Heart right ventricle (tissue), 16 donors: Measurements from ENCODE around the gene IBA57. TPM values are rescaled to one million over a fixed set of nuclear protein-coding genes. Genes with fewer than 3 reads are reported as not detected.

Experiments used
- ATAC-seq, 8 donors: fragments of 200-7000 bp; cut with Tn5 transposase; one replicate each; pipeline ENCODE4 v1.9.1; 2020; ENCODE audit warnings: mild to moderate bottlenecking in 8 of 8, moderate library complexity in 8 of 8, moderate number of reproducible peaks in 1 of 8
- DNase-seq, 2 donors: peaks; one replicate each; pipeline ENCODE4 v3.0.0-alpha.2; 2020
- H3K27ac ChIP-seq, 10 donors: fragments of 200-600 bp; sonication (generic) in 2 of 10; one replicate each; pipeline versions ENCODE4 v1.5.0 to v1.8.0; 2020 to 2022; ENCODE audit warnings: mild to moderate bottlenecking in 3 of 10
- H3K27me3 ChIP-seq, 7 donors: fragments of 200-600 bp; one replicate each; pipeline ENCODE4 v1.8.0; 2021 to 2022; ENCODE audit warnings: mild to moderate bottlenecking in 2 of 7
- H3K36me3 ChIP-seq, 9 donors: fragments of 200-600 bp; sonication (generic) in 1 of 9; one replicate each; pipeline versions ENCODE4 v1.5.0 to v1.8.0; 2020 to 2022; ENCODE audit warnings: mild to moderate bottlenecking in 2 of 9
- H3K4me1 ChIP-seq, 9 donors: fragments of 200-600 bp; sonication (generic) in 1 of 9; one replicate each; pipeline versions ENCODE4 v1.5.0 to v1.8.0; 2020 to 2022; ENCODE audit warnings: mild to moderate bottlenecking in 4 of 9
- H3K4me3 ChIP-seq, 10 donors: fragments of 200-600 bp; sonication (generic) in 2 of 10; one replicate each; pipeline versions ENCODE4 v1.5.0 to v1.8.0; 2020 to 2022; ENCODE audit warnings: mild to moderate bottlenecking in 7 of 10, moderate library complexity in 2 of 10
- H3K9me3 ChIP-seq, 11 donors: fragments of 200-600 bp in 10 of 11; sonication (generic) in 2 of 11; one replicate each; pipeline versions ENCODE4 v1.5.0 to v1.8.0; 2013 to 2022; ENCODE audit warnings: mild to moderate bottlenecking in 2 of 11, control low read depth in 1 of 11, moderate library complexity in 1 of 11
- WGBS, 2 donors: extraction: QIAGEN DNeasy Blood & Tissue Kit; methylation state at CpG; one replicate each; pipeline ENCODE4 v1.1.7; 2013; ENCODE audit warnings: inconsistent platforms in 1 of 2; 5-methylcytosine and 5-hydroxymethylcytosine counted together
- intact Hi-C, 10 donors: fragments of 100-400 bp; cut with DNase I; formaldehyde crosslinking; loops; one replicate each; pipeline versions ENCODE4 v1.11.1 to v1.14.2; 2022
- polyA plus RNA-seq, 2 donors: library from polyadenylated mRNA; stranded (reverse); fragments of 200-250 nt; gene quantifications; one replicate each; pipeline ENCODE4 v1.2.3, GENCODE V29; 2013
- total RNA-seq, 10 donors: library from RNA; stranded (reverse); fragmentation: NEBNext Ultra II Directional in 3 of 10; extraction: Animal tissue kit (Norgen Biotek cat#: 25700) in 3 of 10; gene quantifications; one replicate each; pipeline versions ENCODE4 v1.2.1 to v1.2.4, GENCODE V29; 2021 to 2023
- TF ChIP-seq, protein P1 (sequence below), 9 donors: fragments of 200-600 bp; sonication (generic) in 2 of 9; IDR thresholded peaks; one replicate each; pipeline versions ENCODE4 v1.5.0 to v1.8.0; 2021 to 2022; ENCODE audit warnings: antibody characterized with exemption in 9 of 9, mild to moderate bottlenecking in 5 of 9, moderate library complexity in 1 of 9
- donor health status: Arrhythmogenic right ventricular cardiomyopathy.
- donor health status: ischemic (EF 13 %, LVEDD 7.1; RV severe dilation, severe dysfunction).
- donor health status: healthy with polysubstance abuse.
- donor health status: DM: no; HTN: yes; CAD: no.
- donor health status: DM: no; HTN: no; CAD: no.
- donor health status: ischemic (EF 25% LVEDD 6.9; RV normal size, moderate dysfunction).
- donor health status: ischemic (EF 25% LVEDD 5.7; RV mildly dilated, moderate dysfunction).
- donor health status: healthy.
- donor health status: DM: yes; HTN: yes; CAD: no.
- donor health status: Ischemic cardiomyopathy.
- donor health status: ischemic (EF 35%, LVEDD 5.7; RV mildly dilated, moderate dysfunction).
- donor health status: nonischemic (EF 11% LVEDD 7.7; RV severe dilation, severe dysfunction).
- donor health status: DM: yes; HTN: yes; CAD: no.
- donor health status: PGD.
- donor health status: ischemic (EF 29% LVEDD 5.4; RV normal size, mild dysfunction).
- donor health status: nonischemic (EF 23%, LVEDD 6.1; RV moderate dilation, normal function).

The IBA57 gene
- total and polyA plus RNA-seq, 12 donors: 2.8 to 20.3 (median 16.1) TPM

DNA sequence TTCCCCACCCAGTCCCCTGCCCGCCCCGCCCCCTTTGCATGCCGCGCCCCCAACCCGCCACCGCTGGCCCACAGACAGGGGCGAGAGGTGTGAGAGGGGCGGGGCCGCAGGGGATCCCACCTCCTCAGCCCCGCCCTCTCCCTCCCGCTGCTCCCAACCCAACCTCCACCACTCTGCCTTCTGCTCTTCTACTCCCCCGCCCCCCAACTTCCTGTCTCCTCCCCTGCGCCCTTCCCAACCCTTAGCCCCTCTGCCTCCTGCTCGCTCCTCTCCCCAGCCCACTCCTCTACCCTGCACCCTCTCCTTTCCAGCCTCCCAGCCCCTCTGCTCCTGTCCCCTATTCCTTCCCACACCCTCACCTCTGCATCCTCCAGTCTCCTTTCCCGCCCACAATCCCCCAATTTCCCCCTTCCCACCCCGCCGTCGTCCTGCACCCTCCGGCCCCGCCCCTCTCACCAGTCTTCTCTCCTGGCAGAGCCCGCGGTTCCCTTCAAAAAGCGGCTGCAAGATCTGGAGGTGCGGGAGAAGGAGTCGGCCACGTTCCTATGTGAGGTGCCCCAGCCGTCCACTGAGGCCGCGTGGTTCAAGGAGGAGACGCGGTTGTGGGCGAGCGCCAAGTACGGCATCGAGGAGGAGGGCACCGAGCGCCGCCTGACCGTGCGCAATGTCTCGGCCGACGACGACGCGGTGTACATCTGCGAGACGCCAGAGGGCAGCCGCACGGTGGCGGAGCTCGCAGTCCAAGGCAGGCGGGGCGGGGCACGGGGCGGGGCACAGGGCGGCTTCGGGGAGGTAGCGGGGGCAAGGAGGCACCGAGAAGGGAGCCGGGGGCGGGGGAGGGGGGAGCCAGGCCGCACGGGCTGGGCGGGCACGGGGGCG, 47.6 kb downstream of the IBA57 start:
- TF ChIP-seq, protein P1, sequence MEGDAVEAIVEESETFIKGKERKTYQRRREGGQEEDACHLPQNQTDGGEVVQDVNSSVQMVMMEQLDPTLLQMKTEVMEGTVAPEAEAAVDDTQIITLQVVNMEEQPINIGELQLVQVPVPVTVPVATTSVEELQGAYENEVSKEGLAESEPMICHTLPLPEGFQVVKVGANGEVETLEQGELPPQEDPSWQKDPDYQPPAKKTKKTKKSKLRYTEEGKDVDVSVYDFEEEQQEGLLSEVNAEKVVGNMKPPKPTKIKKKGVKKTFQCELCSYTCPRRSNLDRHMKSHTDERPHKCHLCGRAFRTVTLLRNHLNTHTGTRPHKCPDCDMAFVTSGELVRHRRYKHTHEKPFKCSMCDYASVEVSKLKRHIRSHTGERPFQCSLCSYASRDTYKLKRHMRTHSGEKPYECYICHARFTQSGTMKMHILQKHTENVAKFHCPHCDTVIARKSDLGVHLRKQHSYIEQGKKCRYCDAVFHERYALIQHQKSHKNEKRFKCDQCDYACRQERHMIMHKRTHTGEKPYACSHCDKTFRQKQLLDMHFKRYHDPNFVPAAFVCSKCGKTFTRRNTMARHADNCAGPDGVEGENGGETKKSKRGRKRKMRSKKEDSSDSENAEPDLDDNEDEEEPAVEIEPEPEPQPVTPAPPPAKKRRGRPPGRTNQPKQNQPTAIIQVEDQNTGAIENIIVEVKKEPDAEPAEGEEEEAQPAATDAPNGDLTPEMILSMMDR (IDR thresholded peaks at IDR 0.05): peak; percentile 5 to 62 (median 43)
- Histone ChIP-seq H3K27me3 (peaks cover 0 to 21% (median 13%) of the 10 kb centered on the region in 7 donors), H3K9me3 (no peaks in the 10 kb centered on the region), H3K4me3 (peak overlapping the region; percentile 21 to 56 (median 48)), H3K4me1 (peaks cover 10 to 57% (median 28%) of the 10 kb centered on the region in 9 donors), H3K36me3 (peaks cover 0 to 39% (median 0%) of the 10 kb centered on the region in 9 donors), H3K27ac (peak overlapping the region in 5 of 10 donors; percentile 14 to 70 (median 43))
- peak; percentile 81 to 85 for DNase-seq
- ATAC-seq: peak; percentile 50 to 79 (median 66)
- 4 to 7% methylated on average over 67 of the region's 67 CpGs for WGBS, 2 donors
- intact Hi-C loops: loop anchor here in 1 of 10 donors (5.0 kb wide), 1 partner anchor 304 kb away; no protein-coding TSS in a partner anchor

DNA sequence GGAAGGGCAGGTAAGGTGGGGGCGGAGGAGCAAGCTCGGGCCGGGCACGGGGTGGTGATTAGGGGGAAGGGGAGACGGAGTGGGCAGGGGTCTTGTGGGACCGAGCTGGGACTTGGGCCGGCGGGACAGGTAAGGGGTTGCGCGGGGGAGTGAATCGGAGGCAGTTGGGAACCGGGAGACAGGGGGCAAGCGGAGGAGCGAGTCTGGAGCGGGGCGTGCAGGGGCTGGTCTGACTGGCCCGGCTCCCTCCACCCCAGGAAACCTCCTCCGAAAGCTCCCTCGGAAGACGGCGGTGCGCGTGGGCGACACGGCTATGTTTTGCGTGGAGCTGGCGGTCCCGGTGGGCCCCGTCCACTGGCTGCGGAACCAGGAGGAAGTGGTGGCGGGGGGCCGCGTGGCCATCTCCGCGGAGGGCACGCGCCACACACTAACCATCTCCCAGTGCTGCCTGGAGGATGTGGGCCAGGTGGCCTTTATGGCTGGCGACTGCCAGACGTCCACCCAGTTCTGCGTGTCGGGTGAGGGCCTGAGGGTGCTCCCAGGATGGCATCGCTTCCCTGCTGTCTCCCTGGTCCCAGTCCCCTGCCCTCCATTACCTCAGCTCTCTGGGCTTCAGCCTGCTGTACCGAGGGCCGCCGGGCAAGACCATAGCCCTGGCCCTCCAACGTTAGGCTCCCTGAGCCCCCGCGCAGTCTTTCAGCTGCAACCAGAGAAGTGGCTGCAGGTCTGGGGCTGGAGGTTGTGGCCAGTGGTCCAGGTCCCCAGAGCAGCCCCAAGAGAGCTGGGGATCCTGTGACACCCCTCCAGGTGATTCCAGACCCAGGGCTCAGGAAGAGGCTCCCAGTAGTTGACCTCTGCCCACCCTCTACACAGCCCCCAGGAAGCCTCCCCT, 48.6 kb downstream of the IBA57 start:
- ATAC-seq (no peak), DNase-seq (no peak)
- TF ChIP-seq, protein P1 (IDR thresholded peaks at IDR 0.05): no peak
- intact Hi-C loops: loop anchor here in 1 of 10 donors (5.0 kb wide), 1 partner anchor 303 kb away; no protein-coding TSS in a partner anchor
- peak overlapping the region in 3 of 10 donors; percentile 28 to 64 (median 31) for H3K27ac ChIP-seq
- H3K4me1 ChIP-seq: peaks cover 10 to 66% (median 28%) of the 10 kb centered on the region in 9 donors
- H3K36me3 ChIP-seq: peaks cover 0 to 48% (median 3%) of the 10 kb centered on the region in 9 donors
- peaks cover 0 to 21% (median 13%) of the 10 kb centered on the region in 7 donors for H3K27me3 ChIP-seq
- H3K4me3 ChIP-seq: peak overlapping the region in 7 of 10 donors; percentile 7 to 56 (median 51)
- 50 to 58% methylated on average over 44 to 48 of the region's 48 CpGs for WGBS, 2 donors
- H3K9me3 ChIP-seq: no peaks in the 10 kb centered on the region

DNA sequence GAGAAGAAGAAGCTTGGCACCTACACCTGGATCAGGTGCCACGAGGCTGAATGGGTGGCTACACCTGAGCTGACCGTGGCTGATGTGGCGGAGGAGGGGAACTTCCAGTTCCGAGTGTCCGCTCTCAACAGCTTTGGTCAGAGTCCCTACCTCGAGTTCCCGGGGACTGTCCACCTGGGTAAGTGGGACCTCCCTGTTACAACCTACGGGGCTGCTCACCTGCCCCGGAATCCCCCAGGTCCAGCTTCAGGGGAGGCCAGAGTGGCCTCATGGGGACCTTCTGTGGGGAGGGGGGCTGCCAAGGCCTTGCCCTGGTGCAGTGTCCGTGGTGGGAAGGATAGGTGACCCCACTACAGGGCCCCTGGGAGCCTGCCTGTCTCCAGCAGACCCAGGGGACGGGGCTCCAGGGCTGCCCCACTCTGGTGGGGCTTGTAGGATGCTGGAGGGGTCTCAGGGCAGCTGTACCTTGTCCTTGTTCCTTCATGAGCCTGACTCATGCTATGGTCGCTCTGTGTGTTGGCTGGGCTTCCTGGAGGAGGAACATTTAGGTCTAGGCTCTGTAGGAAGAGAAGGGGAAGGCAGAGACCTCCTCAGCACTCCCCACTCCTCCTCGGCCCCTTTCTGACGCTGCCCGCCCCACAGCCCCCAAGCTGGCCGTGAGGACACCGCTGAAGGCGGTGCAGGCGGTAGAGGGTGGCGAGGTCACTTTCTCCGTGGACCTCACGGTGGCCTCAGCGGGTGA, 49.5 kb downstream of the IBA57 start:
- Histone ChIP-seq H3K27ac (peak overlapping the region in 6 of 10 donors; percentile 28 to 64 (median 56)), H3K36me3 (peaks cover 0 to 58% (median 4%) of the 10 kb centered on the region in 9 donors), H3K27me3 (peaks cover 0 to 21% (median 13%) of the 10 kb centered on the region in 7 donors), H3K4me3 (no peak overlapping the region), H3K9me3 (no peaks in the 10 kb centered on the region), H3K4me1 (peaks cover 10 to 67% (median 28%) of the 10 kb centered on the region in 9 donors)
- ATAC-seq (no peak), DNase-seq (no peak)
- 84 to 86% methylated on average over 23 of the region's 23 CpGs for WGBS, 2 donors
- TF ChIP-seq, protein P1 (IDR thresholded peaks at IDR 0.05): no peak
- intact Hi-C loops: loop anchor here in 1 of 10 donors (5.0 kb wide), 1 partner anchor 302 kb away; no protein-coding TSS in a partner anchor
